Activated CD8-positive, alpha-beta T cell treated with anti-CD3 and anti-CD28 coated beads, Interleukin-2, amount 10 ng/mL, durations not matched to agents 7 days and 5 days (primary cell): Measurements from ENCODE around the gene TAS2R41. TPM values are rescaled to one million over a fixed set of nuclear protein-coding genes. Genes with fewer than 3 reads are reported as not detected.
"Not testable (repeated sequence)": the region's sequence is repeated elsewhere in the genome, so short reads cannot be mapped to it uniquely, and the experiment has no call there.

ENCODE experiments used
- ATAC-seq: fragments of 150-1000 bp; cut with Tn5 transposase; one replicate; pipeline ENCODE4 v1.10.0; 2021; ENCODE audit warnings: moderate library complexity
- CTCF ChIA-PET: fragments of 350-600 bp; sonication (Branson Sonifier 250); formaldehyde crosslinking; loops from one replicate; lab custom pipeline; 2021; ENCODE audit warnings: antibody characterized with exemption; lab: Charles Lee
- POLR2A ChIA-PET: fragments of 350-600 bp; sonication (Branson Sonifier 250); formaldehyde crosslinking; loops from one replicate; lab custom pipeline; 2021; ENCODE audit warnings: antibody characterized with exemption; lab: Charles Lee
- DNase-seq: peaks from one replicate; pipeline ENCODE4 v3.0.0-alpha.2; 2020
- H3K27ac Mint-ChIP-seq: one replicate; pipeline ENCODE4 v1.8.0; 2021; ENCODE audit warnings: mild to moderate bottlenecking, mixed read lengths
- H3K27me3 Mint-ChIP-seq: one replicate; pipeline ENCODE4 v1.8.0; 2021; ENCODE audit warnings: low read depth, mixed read lengths
- H3K36me3 Mint-ChIP-seq: one replicate; pipeline ENCODE4 v1.8.0; 2021; ENCODE audit warnings: low read depth, mixed read lengths
- H3K4me1 Mint-ChIP-seq: one replicate; pipeline ENCODE4 v1.8.0; 2021; ENCODE audit warnings: low read depth, mixed read lengths
- H3K4me3 Mint-ChIP-seq: one replicate; pipeline ENCODE4 v1.8.0; 2021; ENCODE audit warnings: mild to moderate bottlenecking, mixed read lengths
- H3K9me3 Mint-ChIP-seq: one replicate; pipeline ENCODE4 v1.8.0; 2022; ENCODE audit warnings: mixed read lengths; ENCODE audit not compliant: insufficient read depth
- total RNA-seq, 2 experiments: library from RNA; stranded (reverse); gene quantifications; one replicate each; pipeline ENCODE4 v1.2.3, GENCODE V29; 2021

TAS2R41 gene
- total RNA-seq, 2 experiments from 2014 or later = not detected

GRCh38 chr7:143511593-143512047 is 33.9 kb downstream of the TAS2R41 start:
- no peak overlapping the region for H3K4me3 Mint-ChIP-seq
- H3K9me3 Mint-ChIP-seq = no peaks in the 10 kb centered on the region
- ATAC-seq (no peak), DNase-seq (no peak)
- H3K4me1 Mint-ChIP-seq = no peaks in the 10 kb centered on the region
- ChIA-PET CTCF (no interaction called here), POLR2A (no interaction called here)
- no peaks in the 10 kb centered on the region for H3K27me3 Mint-ChIP-seq
- no peak overlapping the region for H3K27ac Mint-ChIP-seq
- H3K36me3 Mint-ChIP-seq = no peaks in the 10 kb centered on the region

- Mint-ChIP-seq H3K4me1 (no peaks in the 10 kb centered on the region), H3K27ac (no peak overlapping the region), H3K36me3 (no peaks in the 10 kb centered on the region), H3K4me3 (no peak overlapping the region), H3K9me3 (no peaks in the 10 kb centered on the region), H3K27me3 (no peaks in the 10 kb centered on the region)
- DNase-seq = no peak
- ChIA-PET POLR2A (no interaction called here), CTCF (no interaction called here)
- no peak for ATAC-seq
Observed at GRCh38 chr7:143512488-143513340, 35.0 kb downstream of the TAS2R41 start.

- CTCF ChIA-PET = no interaction called here
- no peaks in the 10 kb centered on the region for H3K36me3 Mint-ChIP-seq
- no peaks in the 10 kb centered on the region for H3K4me1 Mint-ChIP-seq
- no peak overlapping the region for H3K27ac Mint-ChIP-seq
- no peaks in the 10 kb centered on the region for H3K9me3 Mint-ChIP-seq
- POLR2A ChIA-PET = no interaction called here
- H3K4me3 Mint-ChIP-seq = no peak overlapping the region
- ATAC-seq (no peak), DNase-seq (no peak)
- no peaks in the 10 kb centered on the region for H3K27me3 Mint-ChIP-seq
Observed at GRCh38 chr7:143514487-143514886, 36.8 kb downstream of the TAS2R41 start.

- no peak overlapping the region for H3K27ac Mint-ChIP-seq
- POLR2A ChIA-PET = interaction anchor here (0.6 kb wide), 1 partner anchor 259 kb away, joined by 3 read pairs; no protein-coding TSS in a partner anchor
Observed at GRCh38 chr7:143514995-143515735, 37.5 kb downstream of the TAS2R41 start.

GRCh38 chr7:143516981-143517380 is 39.3 kb downstream of the TAS2R41 start:
- Mint-ChIP-seq H3K36me3 (no peaks in the 10 kb centered on the region), H3K27me3 (no peaks in the 10 kb centered on the region), H3K4me1 (no peaks in the 10 kb centered on the region), H3K4me3 (no peak overlapping the region), H3K27ac (no peak overlapping the region), H3K9me3 (no peaks in the 10 kb centered on the region)
- CTCF ChIA-PET = no interaction called here
- ATAC-seq = no peak
- POLR2A ChIA-PET = no interaction called here
- no peak for DNase-seq

More at GRCh38 chr7:143514995-143515735, 37.5 kb downstream of the TAS2R41 start:
- H3K36me3 Mint-ChIP-seq = no peaks in the 10 kb centered on the region
- no peak overlapping the region for H3K4me3 Mint-ChIP-seq
- no peaks in the 10 kb centered on the region for H3K9me3 Mint-ChIP-seq
- no peak for DNase-seq
- no peak for ATAC-seq
- no peaks in the 10 kb centered on the region for H3K4me1 Mint-ChIP-seq
- CTCF ChIA-PET = no interaction called here
- no peaks in the 10 kb centered on the region for H3K27me3 Mint-ChIP-seq

- Mint-ChIP-seq H3K27ac (no peak overlapping the region), H3K27me3 (no peaks in the 10 kb centered on the region), H3K9me3 (no peaks in the 10 kb centered on the region), H3K4me1 (no peaks in the 10 kb centered on the region), H3K36me3 (no peaks in the 10 kb centered on the region), H3K4me3 (no peak overlapping the region)
- DNase-seq (no peak), ATAC-seq (no peak)
- ChIA-PET POLR2A (no interaction called here), CTCF (no interaction called here)
Observed at GRCh38 chr7:143518521-143518920, 40.8 kb downstream of the TAS2R41 start.

- POLR2A ChIA-PET = no interaction called here
Observed at GRCh38 chr7:143518941-143519340, 41.3 kb downstream of the TAS2R41 start.

GRCh38 chr7:143519411-143520131 is 41.9 kb downstream of the TAS2R41 start:
- DNase-seq (no peak), ATAC-seq (no peak)
- ChIA-PET CTCF (no interaction called here), POLR2A (no interaction called here)
- no peak overlapping the region for H3K27ac Mint-ChIP-seq
- H3K9me3 Mint-ChIP-seq = no peaks in the 10 kb centered on the region
- no peaks in the 10 kb centered on the region for H3K4me1 Mint-ChIP-seq
- no peaks in the 10 kb centered on the region for H3K27me3 Mint-ChIP-seq
- H3K4me3 Mint-ChIP-seq = no peak overlapping the region
- no peaks in the 10 kb centered on the region for H3K36me3 Mint-ChIP-seq

More at GRCh38 chr7:143518941-143519340, 41.3 kb downstream of the TAS2R41 start:
- ATAC-seq (no peak), DNase-seq (no peak)
- CTCF ChIA-PET = no interaction called here
- H3K9me3 Mint-ChIP-seq = no peaks in the 10 kb centered on the region
- no peaks in the 10 kb centered on the region for H3K36me3 Mint-ChIP-seq
- H3K27me3 Mint-ChIP-seq = no peaks in the 10 kb centered on the region
- no peak overlapping the region for H3K27ac Mint-ChIP-seq
- no peak overlapping the region for H3K4me3 Mint-ChIP-seq
- H3K4me1 Mint-ChIP-seq = no peaks in the 10 kb centered on the region

- DNase-seq, CTCF ChIA-PET, ATAC-seq, H3K9me3 Mint-ChIP-seq, H3K27ac Mint-ChIP-seq, POLR2A ChIA-PET, H3K4me3 Mint-ChIP-seq, H3K4me1 Mint-ChIP-seq, H3K36me3 Mint-ChIP-seq, H3K27me3 Mint-ChIP-seq: not testable (repeated sequence)
Observed at GRCh38 chr7:143522309-143522916, 44.7 kb downstream of the TAS2R41 start.
